Measurements from ENCODE around the gene HDAC11.

HDAC11 gene

GRCh38 chr3:13472286-13472685 is 7.8 kb upstream of the HDAC11 start:
- Histone ChIP-seq H3K27ac (ENCODE audit: low read length) (no peak overlapping the region), H3K79me2 (ENCODE audit: low read length) (no peaks in the 10 kb centered on the region), H3K9me3 (ENCODE audit: insufficient read depth, low read length) (no peaks in the 10 kb centered on the region), H3K9ac (ENCODE audit: low read length) (no peak overlapping the region), H3K27me3 (ENCODE audit: low read depth, low read length) (peaks cover 40% of the 10 kb centered on the region), H3K4me2 (ENCODE audit: low read length) (no peak overlapping the region), H3K36me3 (replicated peaks; ENCODE audit: low read depth, low read length) (no peaks in the 10 kb centered on the region), H3K4me1 (ENCODE audit: low read length) (no peaks in the 10 kb centered on the region), H2AFZ (ENCODE audit: low read depth, low read length) (no peak overlapping the region), H3K4me3 (ENCODE audit: low read length) (no peak overlapping the region), H4K20me1 (ENCODE audit: insufficient read depth, low read length) (no peaks in the 10 kb centered on the region)
- no peak for TF ChIP-seq CTCF (IDR thresholded peaks at IDR 0.05; ENCODE audit: low read depth, low read length)
- TF ChIP-seq EZH2phosphoT487 (IDR thresholded peaks at IDR 0.05; ENCODE audit: low read depth) = no peak

GRCh38 chr3:13473020-13473419 is 7.1 kb upstream of the HDAC11 start:
- no peak overlapping the region for H3K4me2 ChIP-seq (ENCODE audit: low read length)
- H3K27me3 ChIP-seq (ENCODE audit: low read depth, low read length) = peaks cover 40% of the 10 kb centered on the region
- H2AFZ ChIP-seq (ENCODE audit: low read depth, low read length) = no peak overlapping the region
- H3K9ac ChIP-seq (ENCODE audit: low read length) = no peak overlapping the region
- H3K9me3 ChIP-seq (ENCODE audit: insufficient read depth, low read length) = no peaks in the 10 kb centered on the region
- no peaks in the 10 kb centered on the region for H4K20me1 ChIP-seq (ENCODE audit: insufficient read depth, low read length)
- H3K27ac ChIP-seq (ENCODE audit: low read length) = no peak overlapping the region
- no peaks in the 10 kb centered on the region for H3K79me2 ChIP-seq (ENCODE audit: low read length)
- TF ChIP-seq EZH2phosphoT487 (IDR thresholded peaks at IDR 0.05; ENCODE audit: low read depth) = no peak
- TF ChIP-seq CTCF (IDR thresholded peaks at IDR 0.05; ENCODE audit: low read depth, low read length) = no peak
- no peak overlapping the region for H3K4me3 ChIP-seq (ENCODE audit: low read length)
- H3K36me3 ChIP-seq (replicated peaks; ENCODE audit: low read depth, low read length) = no peaks in the 10 kb centered on the region
- H3K4me1 ChIP-seq (ENCODE audit: low read length) = no peaks in the 10 kb centered on the region

GRCh38 chr3:13474021-13474420 is 6.1 kb upstream of the HDAC11 start:
- Histone ChIP-seq H3K4me1 (ENCODE audit: low read length) (no peaks in the 10 kb centered on the region), H3K4me3 (ENCODE audit: low read length) (no peak overlapping the region), H3K9me3 (ENCODE audit: insufficient read depth, low read length) (no peaks in the 10 kb centered on the region), H3K79me2 (ENCODE audit: low read length) (no peaks in the 10 kb centered on the region), H3K27me3 (ENCODE audit: low read depth, low read length) (peaks cover 40% of the 10 kb centered on the region), H3K27ac (ENCODE audit: low read length) (no peak overlapping the region), H2AFZ (ENCODE audit: low read depth, low read length) (no peak overlapping the region), H3K9ac (ENCODE audit: low read length) (no peak overlapping the region), H4K20me1 (ENCODE audit: insufficient read depth, low read length) (no peaks in the 10 kb centered on the region), H3K4me2 (ENCODE audit: low read length) (no peak overlapping the region), H3K36me3 (replicated peaks; ENCODE audit: low read depth, low read length) (no peaks in the 10 kb centered on the region)
- TF ChIP-seq EZH2phosphoT487 (IDR thresholded peaks at IDR 0.05; ENCODE audit: low read depth) = no peak
- no peak for TF ChIP-seq CTCF (IDR thresholded peaks at IDR 0.05; ENCODE audit: low read depth, low read length)

GRCh38 chr3:13474776-13475303 is 5.3 kb upstream of the HDAC11 start:
- Histone ChIP-seq H3K9ac (ENCODE audit: low read length) (no peak overlapping the region), H3K4me2 (ENCODE audit: low read length) (no peak overlapping the region), H4K20me1 (ENCODE audit: insufficient read depth, low read length) (no peaks in the 10 kb centered on the region), H2AFZ (ENCODE audit: low read depth, low read length) (no peak overlapping the region), H3K4me1 (ENCODE audit: low read length) (no peaks in the 10 kb centered on the region), H3K4me3 (ENCODE audit: low read length) (no peak overlapping the region), H3K79me2 (ENCODE audit: low read length) (no peaks in the 10 kb centered on the region), H3K9me3 (ENCODE audit: insufficient read depth, low read length) (no peaks in the 10 kb centered on the region), H3K27ac (ENCODE audit: low read length) (no peak overlapping the region), H3K27me3 (ENCODE audit: low read depth, low read length) (peaks cover 40% of the 10 kb centered on the region), H3K36me3 (replicated peaks; ENCODE audit: low read depth, low read length) (no peaks in the 10 kb centered on the region)
- no peak for TF ChIP-seq EZH2phosphoT487 (IDR thresholded peaks at IDR 0.05; ENCODE audit: low read depth)
- TF ChIP-seq CTCF (IDR thresholded peaks at IDR 0.05; ENCODE audit: low read depth, low read length) = no peak

Data from OCI-LY3 (cell line).